ENCODE results near the gene TIGD2. TPM values are rescaled to one million over a fixed set of nuclear protein-coding genes. Genes with fewer than 3 reads are reported as not detected.
"Not testable (repeated sequence)": the region's sequence is repeated elsewhere in the genome, so short reads cannot be mapped to it uniquely, and the experiment has no call there.

TIGD2 gene
- total RNA-seq, 1 donor from 2014 or later, result 8.8 TPM

GRCh38 chr4:89137231-89137630 lies 25.9 kb downstream of the TIGD2 start:
- Mint-ChIP-seq H3K9me3 (ENCODE audit: unreplicated experiment) (no peaks in the 10 kb centered on the region), H3K4me1 (ENCODE audit: unreplicated experiment) (no peaks in the 10 kb centered on the region), H3K27ac (ENCODE audit: unreplicated experiment) (no peak overlapping the region), H3K27me3 (ENCODE audit: unreplicated experiment) (peaks cover 2% of the 10 kb centered on the region), H3K36me3 (ENCODE audit: low read depth, unreplicated experiment) (no peaks in the 10 kb centered on the region), H3K4me3 (ENCODE audit: unreplicated experiment) (no peak overlapping the region)
- DNase-seq (ENCODE audit: low spot score), result no peak
- no peak for TF ChIP-seq CTCF (IDR thresholded peaks at IDR 0.05; ENCODE audit: unreplicated experiment)

GRCh38 chr4:89137695-89138094 lies 26.4 kb downstream of the TIGD2 start:
- Mint-ChIP-seq H3K4me3 (ENCODE audit: unreplicated experiment) (no peak overlapping the region), H3K27me3 (ENCODE audit: unreplicated experiment) (peaks cover 2% of the 10 kb centered on the region), H3K9me3 (ENCODE audit: unreplicated experiment) (no peaks in the 10 kb centered on the region), H3K36me3 (ENCODE audit: low read depth, unreplicated experiment) (no peaks in the 10 kb centered on the region), H3K27ac (ENCODE audit: unreplicated experiment) (no peak overlapping the region), H3K4me1 (ENCODE audit: unreplicated experiment) (no peaks in the 10 kb centered on the region)
- TF ChIP-seq CTCF (IDR thresholded peaks at IDR 0.05; ENCODE audit: unreplicated experiment), result no peak
- DNase-seq (ENCODE audit: low spot score), result no peak

GRCh38 chr4:89140168-89140759 lies 28.9 kb downstream of the TIGD2 start:
- no peaks in the 10 kb centered on the region for H3K36me3 Mint-ChIP-seq (ENCODE audit: low read depth, unreplicated experiment)
- no peak for TF ChIP-seq CTCF (IDR thresholded peaks at IDR 0.05; ENCODE audit: unreplicated experiment)
- no peaks in the 10 kb centered on the region for H3K4me1 Mint-ChIP-seq (ENCODE audit: unreplicated experiment)
- H3K27ac Mint-ChIP-seq (ENCODE audit: unreplicated experiment), result no peak overlapping the region
- H3K27me3 Mint-ChIP-seq (ENCODE audit: unreplicated experiment), result peaks cover 2% of the 10 kb centered on the region
- H3K4me3 Mint-ChIP-seq (ENCODE audit: unreplicated experiment), result no peak overlapping the region
- no peak for DNase-seq (ENCODE audit: low spot score)
- no peaks in the 10 kb centered on the region for H3K9me3 Mint-ChIP-seq (ENCODE audit: unreplicated experiment)

GRCh38 chr4:89142691-89143669 lies 31.6 kb downstream of the TIGD2 start:
- no peak overlapping the region for H3K27ac Mint-ChIP-seq (ENCODE audit: unreplicated experiment)
- no peaks in the 10 kb centered on the region for H3K9me3 Mint-ChIP-seq (ENCODE audit: unreplicated experiment)
- peaks cover 2% of the 10 kb centered on the region for H3K27me3 Mint-ChIP-seq (ENCODE audit: unreplicated experiment)
- no peaks in the 10 kb centered on the region for H3K4me1 Mint-ChIP-seq (ENCODE audit: unreplicated experiment)
- TF ChIP-seq CTCF (IDR thresholded peaks at IDR 0.05; ENCODE audit: unreplicated experiment), result no peak
- no peaks in the 10 kb centered on the region for H3K36me3 Mint-ChIP-seq (ENCODE audit: low read depth, unreplicated experiment)
- no peak for DNase-seq (ENCODE audit: low spot score)
- no peak overlapping the region for H3K4me3 Mint-ChIP-seq (ENCODE audit: unreplicated experiment)

GRCh38 chr4:89144652-89145051 lies 33.3 kb downstream of the TIGD2 start:
- H3K27ac Mint-ChIP-seq (ENCODE audit: unreplicated experiment); H3K4me1 Mint-ChIP-seq (ENCODE audit: unreplicated experiment); H3K27me3 Mint-ChIP-seq (ENCODE audit: unreplicated experiment); H3K4me3 Mint-ChIP-seq (ENCODE audit: unreplicated experiment); DNase-seq (ENCODE audit: low spot score); H3K36me3 Mint-ChIP-seq (ENCODE audit: low read depth, unreplicated experiment); H3K9me3 Mint-ChIP-seq (ENCODE audit: unreplicated experiment): not testable (repeated sequence)

All from endothelial cell (in vitro differentiated cells).